ENCODE results near the gene COA1.
"Not testable (repeated sequence)": the region's sequence is repeated elsewhere in the genome, so short reads cannot be mapped to it uniquely, and the experiment has no call there.

Gene COA1

GRCh38 chr7:43693687-43694398 is 35.5 kb downstream of the COA1 start:
- Histone ChIP-seq H3K4me3 (ENCODE audit: low read depth, low read length) (no peak overlapping the region), H3K27me3 (ENCODE audit: insufficient read depth, low read depth, severe bottlenecking) (no peaks in the 10 kb centered on the region), H3K9me3 (ENCODE audit: severe bottlenecking) (no peaks in the 10 kb centered on the region), H3K27ac (no peak overlapping the region), H3K36me3 (no peaks in the 10 kb centered on the region)
- DNase-seq = no peak
- TF ChIP-seq, protein P1, sequence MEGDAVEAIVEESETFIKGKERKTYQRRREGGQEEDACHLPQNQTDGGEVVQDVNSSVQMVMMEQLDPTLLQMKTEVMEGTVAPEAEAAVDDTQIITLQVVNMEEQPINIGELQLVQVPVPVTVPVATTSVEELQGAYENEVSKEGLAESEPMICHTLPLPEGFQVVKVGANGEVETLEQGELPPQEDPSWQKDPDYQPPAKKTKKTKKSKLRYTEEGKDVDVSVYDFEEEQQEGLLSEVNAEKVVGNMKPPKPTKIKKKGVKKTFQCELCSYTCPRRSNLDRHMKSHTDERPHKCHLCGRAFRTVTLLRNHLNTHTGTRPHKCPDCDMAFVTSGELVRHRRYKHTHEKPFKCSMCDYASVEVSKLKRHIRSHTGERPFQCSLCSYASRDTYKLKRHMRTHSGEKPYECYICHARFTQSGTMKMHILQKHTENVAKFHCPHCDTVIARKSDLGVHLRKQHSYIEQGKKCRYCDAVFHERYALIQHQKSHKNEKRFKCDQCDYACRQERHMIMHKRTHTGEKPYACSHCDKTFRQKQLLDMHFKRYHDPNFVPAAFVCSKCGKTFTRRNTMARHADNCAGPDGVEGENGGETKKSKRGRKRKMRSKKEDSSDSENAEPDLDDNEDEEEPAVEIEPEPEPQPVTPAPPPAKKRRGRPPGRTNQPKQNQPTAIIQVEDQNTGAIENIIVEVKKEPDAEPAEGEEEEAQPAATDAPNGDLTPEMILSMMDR (IDR thresholded peaks at IDR 0.05; ENCODE audit: low read depth, low read length) = no peak

DNA sequence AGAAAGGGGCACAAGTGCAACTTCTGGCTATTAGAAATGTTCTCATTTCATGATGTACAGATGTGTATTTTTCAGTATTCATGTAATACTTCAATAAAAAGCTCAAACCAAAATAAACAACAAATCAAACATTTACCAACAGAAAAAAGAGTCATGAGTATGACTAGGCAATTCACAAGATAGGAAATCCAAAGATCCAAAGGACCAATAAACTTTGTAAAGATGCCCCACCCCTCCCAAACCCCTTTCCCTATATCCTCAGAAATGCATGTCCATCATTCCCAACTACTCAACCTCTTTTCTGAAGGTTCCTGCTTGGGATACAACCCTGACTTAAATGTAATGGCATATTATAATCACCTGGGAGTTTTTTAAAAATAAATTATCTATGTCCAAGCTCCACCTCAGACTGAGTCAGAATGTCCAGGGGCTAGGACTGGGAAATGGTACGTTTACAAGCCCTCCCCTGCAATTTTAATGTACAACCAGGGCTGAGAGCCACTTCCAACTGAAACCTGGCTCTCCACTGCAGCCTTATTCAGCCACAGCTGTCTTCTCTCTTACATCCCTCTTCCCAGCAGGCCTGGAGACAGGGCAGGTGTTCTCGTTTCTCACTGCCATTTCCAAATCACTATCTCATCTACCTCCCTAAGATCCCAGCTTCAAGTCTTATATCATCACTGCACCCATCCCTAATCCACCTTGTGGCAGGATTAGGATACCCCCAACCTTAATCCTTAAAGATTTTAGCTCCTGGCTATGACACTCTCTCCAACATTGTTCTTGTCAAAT is 36.5 kb downstream of the COA1 start:
- TF ChIP-seq, protein P1 (IDR thresholded peaks at IDR 0.05; ENCODE audit: low read depth, low read length) = no peak
- no peaks in the 10 kb centered on the region for H3K36me3 ChIP-seq
- no peaks in the 10 kb centered on the region for H3K27me3 ChIP-seq (ENCODE audit: insufficient read depth, low read depth, severe bottlenecking)
- H3K27ac ChIP-seq = no peak overlapping the region
- DNase-seq = peak; percentile 20
- no peaks in the 10 kb centered on the region for H3K9me3 ChIP-seq (ENCODE audit: severe bottlenecking)
- no peak overlapping the region for H3K4me3 ChIP-seq (ENCODE audit: low read depth, low read length)

- H3K9me3 ChIP-seq (ENCODE audit: severe bottlenecking) = no peaks in the 10 kb centered on the region
- no peak for DNase-seq
- H3K4me3 ChIP-seq (ENCODE audit: low read depth, low read length) = no peak overlapping the region
- TF ChIP-seq, protein P1 (IDR thresholded peaks at IDR 0.05; ENCODE audit: low read depth, low read length) = no peak
- H3K27me3 ChIP-seq (ENCODE audit: insufficient read depth, low read depth, severe bottlenecking) = no peaks in the 10 kb centered on the region
- no peaks in the 10 kb centered on the region for H3K36me3 ChIP-seq
- H3K27ac ChIP-seq = no peak overlapping the region
Measured at GRCh38 chr7:43691611-43692010, 37.7 kb downstream of the COA1 start.

DNA sequence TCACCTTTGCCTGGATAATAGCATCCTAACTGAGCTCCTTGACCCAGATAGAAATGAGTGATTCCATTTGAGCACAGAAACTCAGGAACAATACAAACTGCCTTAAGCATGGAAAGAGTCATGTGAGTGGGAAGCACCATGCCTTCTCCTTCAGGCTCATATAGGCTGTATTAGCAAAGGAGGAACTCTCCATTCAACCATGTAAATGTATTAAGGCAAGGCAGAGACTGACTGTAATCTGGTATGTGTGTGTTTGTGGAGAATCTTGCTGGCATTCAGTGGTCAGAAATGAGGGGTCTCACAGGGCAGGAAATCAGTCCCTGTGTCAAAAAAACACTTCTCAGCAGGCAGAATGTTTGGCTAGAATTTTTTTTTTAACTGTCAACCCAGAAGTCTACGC is 40.2 kb downstream of the COA1 start:
- H3K36me3 ChIP-seq = no peaks in the 10 kb centered on the region; the same call in 1 of the 2 replicates
- H3K27me3 ChIP-seq (ENCODE audit: insufficient read depth, low read depth, severe bottlenecking) = no peaks in the 10 kb centered on the region
- H3K27ac ChIP-seq = no peak overlapping the region
- no peaks in the 10 kb centered on the region for H3K9me3 ChIP-seq (ENCODE audit: severe bottlenecking)
- no peak for DNase-seq
- no peak overlapping the region for H3K4me3 ChIP-seq (ENCODE audit: low read depth, low read length)
- TF ChIP-seq, protein P1 (IDR thresholded peaks at IDR 0.05; ENCODE audit: low read depth, low read length) = no peak

DNA sequence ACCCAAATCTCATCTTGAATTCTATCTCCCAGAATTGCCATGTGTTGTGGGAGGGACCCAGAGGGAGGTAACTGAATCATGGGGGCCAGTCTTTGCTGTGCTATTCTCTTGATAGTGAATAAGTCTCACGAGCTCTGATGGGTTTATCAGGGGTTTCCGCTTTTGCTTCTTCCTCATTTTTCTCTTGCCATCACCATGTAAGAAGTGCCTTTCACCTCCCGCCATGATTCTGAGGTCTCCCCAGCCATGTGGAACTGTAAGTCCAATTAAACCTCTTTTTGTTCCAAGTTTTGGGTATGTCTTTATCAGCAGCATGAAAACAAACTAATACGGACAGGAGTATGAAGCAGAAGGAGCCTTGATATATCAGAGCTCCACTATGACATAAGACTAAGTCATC is 41.5 kb downstream of the COA1 start:
- not testable (repeated sequence) for H3K27me3 ChIP-seq (ENCODE audit: insufficient read depth, low read depth, severe bottlenecking); H3K9me3 ChIP-seq (ENCODE audit: severe bottlenecking); H3K27ac ChIP-seq; H3K36me3 ChIP-seq; DNase-seq; H3K4me3 ChIP-seq (ENCODE audit: low read depth, low read length)

DNA sequence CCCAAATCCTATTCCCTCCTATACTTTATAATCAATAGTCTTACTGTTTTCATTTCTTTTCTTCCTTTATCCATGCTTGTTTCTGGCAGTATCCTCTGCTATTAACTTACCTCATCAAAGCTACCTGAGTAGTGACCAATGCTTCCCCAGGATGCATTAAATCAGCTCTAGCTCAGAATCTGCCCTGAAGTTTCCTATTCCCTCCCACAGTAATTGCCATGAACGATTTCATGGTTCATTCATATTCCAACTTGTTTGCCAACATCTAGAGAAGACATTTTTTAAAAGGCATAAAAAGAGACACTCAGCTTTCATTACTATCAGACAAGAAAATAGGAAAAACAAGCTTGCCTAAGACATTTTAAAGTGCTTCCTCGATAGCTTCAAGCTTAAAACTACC is 42.3 kb downstream of the COA1 start:
- Histone ChIP-seq H3K27me3 (ENCODE audit: insufficient read depth, low read depth, severe bottlenecking) (no peaks in the 10 kb centered on the region), H3K9me3 (ENCODE audit: severe bottlenecking) (no peaks in the 10 kb centered on the region), H3K4me3 (ENCODE audit: low read depth, low read length) (no peak overlapping the region), H3K27ac (no peak overlapping the region), H3K36me3 (no peaks in the 10 kb centered on the region; the same call in 1 of the 2 replicates)
- TF ChIP-seq, protein P1 (IDR thresholded peaks at IDR 0.05; ENCODE audit: low read depth, low read length) = no peak
- DNase-seq = no peak
